H1 (cell line): ENCODE measurements around the gene DBNL. TPM values are rescaled to one million over a fixed set of nuclear protein-coding genes. Genes with fewer than 3 reads are reported as not detected.

ENCODE experiments used
- CHD7 ChIP-seq: fragments of 300-600 bp; sonication (generic); IDR thresholded peaks from 2 replicates; pipeline ENCODE4 v1.7.1; 2012; ENCODE audit warnings: low read length, moderate library complexity, mild to moderate bottlenecking, inconsistent platforms; ENCODE audit not compliant: insufficient replicate concordance
- NANOG ChIP-seq: IDR thresholded peaks from 2 replicates; pipeline ENCODE4 v1.6.1; 2011; ENCODE audit warnings: low read length, low read depth, mild to moderate bottlenecking, inconsistent platforms; ENCODE audit not compliant: insufficient read depth, poor library complexity, severe bottlenecking
- TCF12 ChIP-seq: IDR thresholded peaks from 2 replicates; pipeline ENCODE4 v1.6.1; 2011; ENCODE audit warnings: low read depth, mild to moderate bottlenecking, low read length
- polyA plus RNA-seq, 7 experiments: library from polyadenylated mRNA; depleted of rRNA in 3 of 7; stranded (reverse) in 5 of 7; unstranded in 2 of 7; fragments of >200 nt in 5 of 7; fragments of 200-250 nt in 2 of 7; gene quantifications; 1 replicate in 5 of 7; 2 replicates in 1 of 7; 4 replicates in 1 of 7; pipeline versions ENCODE4 v1.2.1 to v1.2.3, GENCODE V29; 2011 to 2013; ENCODE audit warnings: missing spikeins in 2 of 7, mixed read lengths in 2 of 7
- total RNA-seq: library from RNA; stranded (reverse); fragmentation: NEBNext Ultra II Directional; extraction: Animal tissue kit (Norgen Biotek cat#: 25700); gene quantifications from 2 replicates; pipeline ENCODE4 v1.2.1, GENCODE V29; 2021

Gene DBNL
- total and polyA plus RNA-seq, 2 of the 8 experiments (the other 6 are each of a cell fraction or from before 2014, with no cell fraction given): 30.9 to 56.6 TPM

- no peak for TF ChIP-seq CHD7
- no peak for TF ChIP-seq NANOG
- TF ChIP-seq TCF12: no peak
These were observed 7.2 kb downstream of the DBNL start (continued) for GRCh38 chr7:44051611-44052220.
